HepG2 (cell line): ENCODE measurements around the gene ATP9B. TPM values are rescaled to one million over a fixed set of nuclear protein-coding genes. Genes with fewer than 3 reads are reported as not detected.

ENCODE experiments used
- ATAC-seq: fragments of 200-7000 bp; cut with Tn5 transposase; 3 replicates; pipeline ENCODE4 v1.9.1; 2020; ENCODE audit warnings: mild to moderate bottlenecking, moderate library complexity
- BruUV-seq: library from RNA; stranded (reverse); fragments of 400-500 nt; replicated peaks from 2 replicates; lab custom pipeline; 2021; lab: Mats Ljungman, UMichigan
- CTCF ChIA-PET: fragments of 300-600 bp; formaldehyde crosslinking; extraction: SDS; loops from one replicate; lab custom pipeline; 2021; ENCODE audit warnings: low total read pairs, inconsistent platforms, low intra/inter-chr PET ratio; lab: Yijun Ruan, JAX
- POLR2A ChIA-PET: fragments of 350-600 bp; sonication (Branson Sonifier 250); formaldehyde crosslinking; loops from one replicate; lab custom pipeline; 2020; ENCODE audit warnings: antibody characterized with exemption, inconsistent platforms; lab: Yijun Ruan, JAX
- DNase-seq: peaks from one replicate; pipeline ENCODE4 v3.0.0-alpha.2; 2015; ENCODE audit warnings: low spot score
- FAIRE-seq: peaks from 3 replicates; lab custom pipeline; 2011; peaks lifted over from hg19 to GRCh38; lab: Jason Lieb, UNC
- H2AFZ ChIP-seq: one replicate; pipeline ENCODE4 v1.6.1; 2011; ENCODE audit warnings: low read length, inconsistent platforms
- H3K27ac ChIP-seq: fragments of 300-600 bp; 3 replicates; pipeline ENCODE4 v1.8.0; 2011; ENCODE audit warnings: mixed run types, mild to moderate bottlenecking, mixed read lengths, low read length, inconsistent platforms; ENCODE audit not compliant: insufficient read depth; ENCODE audit errors: extremely low read length
- H3K27me3 ChIP-seq, 2 experiments: fragments of 200-600 bp in 1 of 2; 2 replicates in 1 of 2; 3 replicates in 1 of 2; pipeline versions ENCODE4 v1.6.0 to v1.8.0; 2011; ENCODE audit warnings: low read length in 2 of 2, mild to moderate bottlenecking in 2 of 2, moderate library complexity in 2 of 2, inconsistent platforms in 1 of 2; ENCODE audit not compliant: insufficient read depth in 2 of 2, control insufficient read depth in 1 of 2
- H3K36me3 ChIP-seq, 2 experiments: fragments of 200-600 bp in 1 of 2; replicated peaks in 1 of 2; 2 replicates in 1 of 2; 3 replicates in 1 of 2; pipeline versions ENCODE4 v1.5.1 to v1.8.0; 2011; ENCODE audit warnings: low read length in 2 of 2, inconsistent platforms in 1 of 2; ENCODE audit not compliant: insufficient read depth in 2 of 2, control insufficient read depth in 1 of 2
- H3K4me1 ChIP-seq: 2 replicates; pipeline ENCODE4 v1.5.1; 2012; ENCODE audit warnings: low read length, inconsistent platforms; ENCODE audit not compliant: insufficient read depth
- H3K4me2 ChIP-seq: 2 replicates; pipeline ENCODE4 v1.6.0; 2011; ENCODE audit warnings: low read depth, low read length, inconsistent platforms
- H3K4me3 ChIP-seq, 3 experiments: fragments of 200-600 bp in 1 of 3; sonication (generic), shearing (Covaris generic) in 1 of 3; replicated peaks in 1 of 3; 2 replicates each; pipeline ENCODE4 v1.5.1; 2011 to 2016; ENCODE audit warnings: low read length in 3 of 3, inconsistent platforms in 2 of 3, low read depth in 2 of 3, mild to moderate bottlenecking in 2 of 3, control low read depth in 1 of 3, mixed read lengths in 1 of 3; ENCODE audit not compliant: insufficient read depth in 1 of 3
- H3K79me2 ChIP-seq: one replicate; pipeline ENCODE4 v1.6.1; 2011; ENCODE audit warnings: low read length, inconsistent platforms; ENCODE audit not compliant: insufficient read depth
- H3K9ac ChIP-seq: 2 replicates; pipeline ENCODE4 v1.6.0; 2011; ENCODE audit warnings: mild to moderate bottlenecking, low read depth, low read length, inconsistent platforms; ENCODE audit not compliant: insufficient read depth
- H3K9me3 ChIP-seq: 2 replicates; pipeline ENCODE4 v1.5.1; 2012; ENCODE audit warnings: mild to moderate bottlenecking, low read length
- H4K20me1 ChIP-seq: 2 replicates; pipeline ENCODE4 v1.6.0; 2011; ENCODE audit warnings: inconsistent platforms, mild to moderate bottlenecking, low read length, moderate library complexity; ENCODE audit not compliant: insufficient read depth
- CEBPG ChIP-seq: IDR thresholded peaks from 2 replicates; pipeline ENCODE4 v1.6.1; 2016
- HMGXB4 ChIP-seq, 2 experiments: sonication (generic) in 1 of 2; formaldehyde crosslinking in 1 of 2; IDR thresholded peaks; 2 replicates each; pipeline versions ENCODE4 v1.4.0 to v1.6.1; 2018 to 2020; ENCODE audit warnings: missing genetic modification reagents in 2 of 2, borderline replicate concordance in 1 of 2, low read depth in 1 of 2, mild to moderate bottlenecking in 1 of 2, missing biosample characterization in 1 of 2
- HNRNPUL1 ChIP-seq: fragments of 200-400 bp; formaldehyde crosslinking; IDR thresholded peaks from 2 replicates; pipeline ENCODE4 v1.6.1; 2017; ENCODE audit warnings: low read depth, mild to moderate bottlenecking, low read length, moderate library complexity
- HOMEZ ChIP-seq: IDR thresholded peaks from 2 replicates; pipeline ENCODE4 v1.6.1; 2016; ENCODE audit warnings: low read depth
- LBX2 ChIP-seq: sonication (generic); formaldehyde crosslinking; IDR thresholded peaks from 2 replicates; pipeline ENCODE4 v1.5.0; 2020; ENCODE audit warnings: missing genetic modification reagents, mild to moderate bottlenecking, borderline replicate concordance
- MAFG ChIP-seq: sonication (generic); formaldehyde crosslinking; IDR thresholded peaks from 2 replicates; pipeline ENCODE4 v1.5.1; 2020; ENCODE audit warnings: mild to moderate bottlenecking, missing genetic modification reagents
- NCOA5 ChIP-seq: sonication (generic); formaldehyde crosslinking; IDR thresholded peaks from 2 replicates; pipeline ENCODE4 v1.4.0; 2020; ENCODE audit warnings: missing genetic modification reagents
- STAG1 ChIP-seq: sonication (generic); formaldehyde crosslinking; IDR thresholded peaks from 2 replicates; pipeline ENCODE4 v1.4.0; 2020; ENCODE audit warnings: missing genetic modification reagents
- ZBTB44 ChIP-seq: sonication (generic); formaldehyde crosslinking; IDR thresholded peaks from 2 replicates; pipeline ENCODE4 v1.4.0; 2020; ENCODE audit warnings: missing genetic modification reagents
- ZNF619 ChIP-seq: sonication (generic); formaldehyde crosslinking; IDR thresholded peaks from 2 replicates; pipeline ENCODE4 v1.4.0; 2020; ENCODE audit warnings: mild to moderate bottlenecking, missing genetic modification reagents
- WGBS: methylation state at CpG from one replicate; pipeline ENCODE4 v1.1.6; 2017; ENCODE audit warnings: low lambda C conversion rate; 5-methylcytosine and 5-hydroxymethylcytosine counted together
- in situ Hi-C: cut with HindIII; loops from 2 replicates; pipeline ENCODE4 v1.10.0; 2017; ENCODE audit warnings: low pct_unique_long_range_greater_than_20kb; ENCODE audit not compliant: extremely low pct_ligation_motif_present
- intact Hi-C: fragments of 100-400 bp; cut with micrococcal nuclease; formaldehyde crosslinking; loops from one replicate; pipeline ENCODE4 v1.10.0; 2022; ENCODE audit not compliant: unreplicated experiment
- polyA plus RNA-seq, 8 experiments: library from polyadenylated mRNA; depleted of rRNA in 3 of 8; stranded (reverse) in 7 of 8; unstranded in 1 of 8; fragments of >200 nt; fragmentation: Illumina TruSeq in 4 of 8; extraction: Trizol in 4 of 8; gene quantifications; 2 replicates each; pipeline versions ENCODE4 v1.2.1 to v1.2.3, GENCODE V29; 2011 to 2016; ENCODE audit warnings: low read depth in 4 of 8, missing spikeins in 1 of 8, mixed read lengths in 1 of 8; ENCODE audit not compliant: insufficient read depth in 1 of 8
- total RNA-seq, 5 experiments: library from RNA; depleted of rRNA; stranded (reverse); fragments of >200 nt; fragmentation: Illumina TruSeq; extraction: Trizol; gene quantifications; 2 replicates each; pipeline ENCODE4 v1.2.3, GENCODE V29; 2016; ENCODE audit warnings: low read depth in 1 of 5

The ATP9B gene
- total and polyA plus RNA-seq, 2 of the 13 experiments (the other 11 are each of a cell fraction or from before 2014, with no cell fraction given): 10.8 to 11.3 TPM

GRCh38 chr18:79322441-79322840 lies 253.2 kb downstream of the ATP9B start:
- peaks cover 0 to 8% of the 10 kb centered on the region in 2 experiments; a peak in 4 of 5 replicates for H3K36me3 ChIP-seq
- intact Hi-C loops: no loop called here
- CTCF ChIA-PET: no interaction called here

GRCh38 chr18:79323471-79323870 lies 254.3 kb downstream of the ATP9B start:
- FAIRE-seq: no peak
- Histone ChIP-seq H2AFZ (no peak overlapping the region), H3K27me3 (no peaks in the 10 kb centered on the region), H3K4me1 (no peaks in the 10 kb centered on the region), H3K4me2 (no peak overlapping the region), H3K4me3 (no peak overlapping the region), H3K9me3 (no peaks in the 10 kb centered on the region), H3K27ac (no peak overlapping the region), H3K9ac (no peak overlapping the region), H3K79me2 (no peaks in the 10 kb centered on the region), H3K36me3 (peaks cover 0 to 8% of the 10 kb centered on the region in 2 experiments; a peak in 3 of 5 replicates), H4K20me1 (no peaks in the 10 kb centered on the region)
- no TSS peak for BruUV-seq
- in situ Hi-C loops (no loop called here), intact Hi-C loops (no loop called here)
- ATAC-seq: no peak
- WGBS: 95% methylated on average over 9 of the region's 9 CpGs
- CTCF ChIA-PET: no interaction called here
- no peak for DNase-seq
- TF ChIP-seq HMGXB4 (CRISPR knock-in tag; IDR thresholded peaks at IDR 0.05; ENCODE audit: borderline replicate concordance in 1 of 2, low read depth in 1 of 2) (no peak), ZBTB44 (CRISPR knock-in tag) (no peak), ZNF619 (no peak), NCOA5 (CRISPR knock-in tag) (no peak), HOMEZ (no peak)
- POLR2A ChIA-PET: no interaction called here

More at GRCh38 chr18:79322441-79322840, 253.2 kb downstream of the ATP9B start:
- Histone ChIP-seq H3K9ac (no peak overlapping the region), H2AFZ (no peak overlapping the region), H3K27me3 (no peaks in the 10 kb centered on the region), H3K79me2 (no peaks in the 10 kb centered on the region), H3K27ac (no peak overlapping the region), H3K4me3 (no peak overlapping the region), H3K4me1 (no peaks in the 10 kb centered on the region)
- no CpG with 5 or more reads among the region's 3 CpGs for WGBS
- BruUV-seq: no TSS peak
- FAIRE-seq: no peak
- POLR2A ChIA-PET: no interaction called here
- no peak for TF ChIP-seq MAFG
- no peak for TF ChIP-seq CEBPG (CRISPR knock-in tag)
- TF ChIP-seq LBX2 (CRISPR knock-in tag): no peak
- TF ChIP-seq NCOA5 (CRISPR knock-in tag): no peak
- TF ChIP-seq HNRNPUL1: no peak
- TF ChIP-seq STAG1 (CRISPR knock-in tag): no peak
- TF ChIP-seq, all 625 proteins: peak for 0
- no peak for ATAC-seq
- in situ Hi-C loops: no loop called here
- DNase-seq: no peak
- Histone ChIP-seq H3K9me3 (no peaks in the 10 kb centered on the region), H3K4me2 (no peak overlapping the region), H4K20me1 (no peaks in the 10 kb centered on the region)
